K562 (cell line): ENCODE results near the gene KPTN. TPM values are rescaled to one million over a fixed set of nuclear protein-coding genes. Genes with fewer than 3 reads are reported as not detected.

ENCODE experiments used
- MEF2A ChIP-seq: IDR thresholded peaks from 2 replicates; pipeline ENCODE4 v1.6.1; 2011; ENCODE audit warnings: low read depth, mild to moderate bottlenecking, low read length, moderate library complexity; ENCODE audit not compliant: control insufficient read depth
- POU5F1 ChIP-seq: fragments of 150-350 bp; IDR thresholded peaks from 2 replicates; pipeline ENCODE4 v1.6.1; 2014; ENCODE audit warnings: borderline replicate concordance, low read length, low read depth, mild to moderate bottlenecking; ENCODE audit not compliant: partially characterized antibody
- SAFB2 ChIP-seq: fragments of 200-400 bp; formaldehyde crosslinking; IDR thresholded peaks from 2 replicates; pipeline ENCODE4 v1.6.1; 2018; ENCODE audit warnings: borderline replicate concordance, low read length, low read depth, moderate library complexity; ENCODE audit not compliant: severe bottlenecking
- TAF9B ChIP-seq: fragments of 450-650 bp; IDR thresholded peaks from 2 replicates; pipeline ENCODE4 v1.6.1; 2018; ENCODE audit warnings: mild to moderate bottlenecking; ENCODE audit not compliant: partially characterized antibody
- ZNF408 ChIP-seq: fragments of 250-450 bp; sonication (Bioruptor Pico); IDR thresholded peaks from 2 replicates; pipeline ENCODE4 v1.4.0; 2020; ENCODE audit warnings: low read depth, mild to moderate bottlenecking, moderate library complexity
- polyA plus RNA-seq, 8 experiments: library from polyadenylated mRNA; depleted of rRNA in 4 of 8; stranded (reverse) in 5 of 8; unstranded in 3 of 8; fragments of >200 nt; fragmentation: Nextera tagmentation in 2 of 8; fragmentation: Illumina TruSeq in 1 of 8; extraction: Ambion mirVana in 2 of 8; extraction: Trizol in 1 of 8; gene quantifications; 2 replicates each; pipeline versions ENCODE4 v1.2.1 to v1.2.3, GENCODE V29; 2011 to 2014; ENCODE audit warnings: inconsistent platforms in 1 of 8, missing spikeins in 1 of 8
- total RNA-seq, 7 experiments: library from RNA; depleted of rRNA in 6 of 7; stranded (reverse); fragments of >200 nt in 6 of 7; fragmentation: Illumina TruSeq in 2 of 7; extraction: Trizol in 2 of 7; gene quantifications; 2 replicates each; pipeline versions ENCODE4 v1.2.1 to v1.2.3, GENCODE V29; 2011 to 2021; ENCODE audit warnings: low replicate concordance in 1 of 7
- TF ChIP-seq, protein P1 (sequence below): fragments of 250-450 bp; sonication (Bioruptor Pico); IDR thresholded peaks from 2 replicates; pipeline ENCODE4 v1.4.0; 2020; ENCODE audit warnings: borderline replicate concordance
- TF ChIP-seq, protein P2 (sequence below): IDR thresholded peaks from 3 replicates; pipeline ENCODE4 v1.6.1; 2011; ENCODE audit warnings: borderline replicate concordance, mild to moderate bottlenecking, moderate library complexity; ENCODE audit not compliant: insufficient read length; ENCODE audit errors: extremely low read depth
- TF ChIP-seq, protein P3 (sequence below): sonication (generic); formaldehyde crosslinking; IDR thresholded peaks from 2 replicates; pipeline ENCODE4 v1.8.1; 2023; ENCODE audit warnings: mild to moderate bottlenecking, missing genetic modification reagents
- TF ChIP-seq, protein P4 (sequence below): fragments of 450-650 bp; formaldehyde crosslinking; conservative IDR thresholded peaks from 2 replicates; pipeline ENCODE4 v1.4.0; 2022; ENCODE audit warnings: mild to moderate bottlenecking, missing genetic modification characterization
- TF ChIP-seq, protein P5 (sequence below): sonication (generic); formaldehyde crosslinking; IDR thresholded peaks from 2 replicates; pipeline ENCODE4 v1.8.0; 2023; ENCODE audit warnings: missing genetic modification reagents, mild to moderate bottlenecking, borderline replicate concordance

Gene KPTN
- total and polyA plus RNA-seq, 9 of the 15 experiments (the other 6 are each of a cell fraction or from before 2014, with no cell fraction given) = 0.56 to 18.2 (median 8.5) TPM

DNA sequence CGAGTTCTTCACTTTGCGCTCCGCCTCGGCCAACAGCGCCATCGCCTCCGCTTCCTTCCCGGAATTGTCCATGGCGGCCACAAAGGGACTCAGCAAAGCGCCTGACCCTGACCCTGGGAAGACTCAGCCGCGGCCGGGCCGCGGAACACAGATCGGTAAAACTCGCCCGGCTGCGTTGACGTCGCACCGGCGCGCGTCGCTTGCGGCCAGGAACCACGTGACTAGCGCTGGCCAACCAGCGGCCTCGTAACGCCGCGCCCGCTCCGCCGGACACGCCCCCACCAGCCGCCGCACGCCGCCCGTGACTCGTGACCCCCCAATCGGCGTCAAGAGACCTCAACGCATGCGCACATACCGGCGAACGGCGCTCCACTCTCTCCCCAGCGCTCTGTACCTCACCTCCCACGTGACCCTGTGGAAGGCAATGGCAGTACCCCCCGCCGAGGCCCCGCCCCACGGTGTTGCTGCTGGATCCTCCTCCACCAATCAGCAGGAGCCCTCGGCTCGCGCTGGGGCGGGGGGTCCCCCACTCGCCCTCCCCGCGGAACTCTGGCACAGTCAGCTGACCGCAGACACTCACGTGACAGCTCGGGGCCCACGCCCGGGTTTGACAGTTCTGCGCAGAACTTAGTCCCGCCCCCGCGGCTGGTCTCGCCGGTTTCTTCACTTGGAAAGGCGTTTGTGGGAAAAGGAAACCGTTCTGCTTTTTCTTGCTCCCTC lies 31.0 kb upstream of the KPTN start, which contains the start of gene NAPA (continued):
- TF ChIP-seq ZNF408 (CRISPR knock-in tag) = no peak
- TF ChIP-seq, protein P1, sequence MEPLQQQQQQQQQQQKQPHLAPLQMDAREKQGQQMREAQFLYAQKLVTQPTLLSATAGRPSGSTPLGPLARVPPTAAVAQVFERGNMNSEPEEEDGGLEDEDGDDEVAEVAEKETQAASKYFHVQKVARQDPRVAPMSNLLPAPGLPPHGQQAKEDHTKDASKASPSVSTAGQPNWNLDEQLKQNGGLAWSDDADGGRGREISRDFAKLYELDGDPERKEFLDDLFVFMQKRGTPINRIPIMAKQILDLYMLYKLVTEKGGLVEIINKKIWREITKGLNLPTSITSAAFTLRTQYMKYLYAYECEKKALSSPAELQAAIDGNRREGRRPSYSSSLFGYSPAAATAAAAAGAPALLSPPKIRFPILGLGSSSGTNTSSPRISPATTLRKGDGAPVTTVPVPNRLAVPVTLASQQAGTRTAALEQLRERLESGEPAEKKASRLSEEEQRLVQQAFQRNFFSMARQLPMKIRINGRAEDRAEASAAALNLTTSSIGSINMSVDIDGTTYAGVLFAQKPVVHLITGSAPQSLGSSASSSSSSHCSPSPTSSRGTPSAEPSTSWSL (CRISPR knock-in tag) = no peak
- TF ChIP-seq TAF9B = peak; percentile 90
- TF ChIP-seq, protein P2, sequence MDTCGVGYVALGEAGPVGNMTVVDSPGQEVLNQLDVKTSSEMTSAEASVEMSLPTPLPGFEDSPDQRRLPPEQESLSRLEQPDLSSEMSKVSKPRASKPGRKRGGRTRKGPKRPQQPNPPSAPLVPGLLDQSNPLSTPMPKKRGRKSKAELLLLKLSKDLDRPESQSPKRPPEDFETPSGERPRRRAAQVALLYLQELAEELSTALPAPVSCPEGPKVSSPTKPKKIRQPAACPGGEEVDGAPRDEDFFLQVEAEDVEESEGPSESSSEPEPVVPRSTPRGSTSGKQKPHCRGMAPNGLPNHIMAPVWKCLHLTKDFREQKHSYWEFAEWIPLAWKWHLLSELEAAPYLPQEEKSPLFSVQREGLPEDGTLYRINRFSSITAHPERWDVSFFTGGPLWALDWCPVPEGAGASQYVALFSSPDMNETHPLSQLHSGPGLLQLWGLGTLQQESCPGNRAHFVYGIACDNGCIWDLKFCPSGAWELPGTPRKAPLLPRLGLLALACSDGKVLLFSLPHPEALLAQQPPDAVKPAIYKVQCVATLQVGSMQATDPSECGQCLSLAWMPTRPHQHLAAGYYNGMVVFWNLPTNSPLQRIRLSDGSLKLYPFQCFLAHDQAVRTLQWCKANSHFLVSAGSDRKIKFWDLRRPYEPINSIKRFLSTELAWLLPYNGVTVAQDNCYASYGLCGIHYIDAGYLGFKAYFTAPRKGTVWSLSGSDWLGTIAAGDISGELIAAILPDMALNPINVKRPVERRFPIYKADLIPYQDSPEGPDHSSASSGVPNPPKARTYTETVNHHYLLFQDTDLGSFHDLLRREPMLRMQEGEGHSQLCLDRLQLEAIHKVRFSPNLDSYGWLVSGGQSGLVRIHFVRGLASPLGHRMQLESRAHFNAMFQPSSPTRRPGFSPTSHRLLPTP = no peak
- no peak for TF ChIP-seq POU5F1
- TF ChIP-seq, protein P3, sequence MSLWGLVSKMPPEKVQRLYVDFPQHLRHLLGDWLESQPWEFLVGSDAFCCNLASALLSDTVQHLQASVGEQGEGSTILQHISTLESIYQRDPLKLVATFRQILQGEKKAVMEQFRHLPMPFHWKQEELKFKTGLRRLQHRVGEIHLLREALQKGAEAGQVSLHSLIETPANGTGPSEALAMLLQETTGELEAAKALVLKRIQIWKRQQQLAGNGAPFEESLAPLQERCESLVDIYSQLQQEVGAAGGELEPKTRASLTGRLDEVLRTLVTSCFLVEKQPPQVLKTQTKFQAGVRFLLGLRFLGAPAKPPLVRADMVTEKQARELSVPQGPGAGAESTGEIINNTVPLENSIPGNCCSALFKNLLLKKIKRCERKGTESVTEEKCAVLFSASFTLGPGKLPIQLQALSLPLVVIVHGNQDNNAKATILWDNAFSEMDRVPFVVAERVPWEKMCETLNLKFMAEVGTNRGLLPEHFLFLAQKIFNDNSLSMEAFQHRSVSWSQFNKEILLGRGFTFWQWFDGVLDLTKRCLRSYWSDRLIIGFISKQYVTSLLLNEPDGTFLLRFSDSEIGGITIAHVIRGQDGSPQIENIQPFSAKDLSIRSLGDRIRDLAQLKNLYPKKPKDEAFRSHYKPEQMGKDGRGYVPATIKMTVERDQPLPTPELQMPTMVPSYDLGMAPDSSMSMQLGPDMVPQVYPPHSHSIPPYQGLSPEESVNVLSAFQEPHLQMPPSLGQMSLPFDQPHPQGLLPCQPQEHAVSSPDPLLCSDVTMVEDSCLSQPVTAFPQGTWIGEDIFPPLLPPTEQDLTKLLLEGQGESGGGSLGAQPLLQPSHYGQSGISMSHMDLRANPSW (CRISPR knock-in tag) = peak; percentile 38; the same call in 1 of the 2 replicates
- TF ChIP-seq, protein P4, sequence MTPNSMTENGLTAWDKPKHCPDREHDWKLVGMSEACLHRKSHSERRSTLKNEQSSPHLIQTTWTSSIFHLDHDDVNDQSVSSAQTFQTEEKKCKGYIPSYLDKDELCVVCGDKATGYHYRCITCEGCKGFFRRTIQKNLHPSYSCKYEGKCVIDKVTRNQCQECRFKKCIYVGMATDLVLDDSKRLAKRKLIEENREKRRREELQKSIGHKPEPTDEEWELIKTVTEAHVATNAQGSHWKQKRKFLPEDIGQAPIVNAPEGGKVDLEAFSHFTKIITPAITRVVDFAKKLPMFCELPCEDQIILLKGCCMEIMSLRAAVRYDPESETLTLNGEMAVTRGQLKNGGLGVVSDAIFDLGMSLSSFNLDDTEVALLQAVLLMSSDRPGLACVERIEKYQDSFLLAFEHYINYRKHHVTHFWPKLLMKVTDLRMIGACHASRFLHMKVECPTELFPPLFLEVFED (CRISPR knock-in tag) = no peak
- TF ChIP-seq, protein P5, sequence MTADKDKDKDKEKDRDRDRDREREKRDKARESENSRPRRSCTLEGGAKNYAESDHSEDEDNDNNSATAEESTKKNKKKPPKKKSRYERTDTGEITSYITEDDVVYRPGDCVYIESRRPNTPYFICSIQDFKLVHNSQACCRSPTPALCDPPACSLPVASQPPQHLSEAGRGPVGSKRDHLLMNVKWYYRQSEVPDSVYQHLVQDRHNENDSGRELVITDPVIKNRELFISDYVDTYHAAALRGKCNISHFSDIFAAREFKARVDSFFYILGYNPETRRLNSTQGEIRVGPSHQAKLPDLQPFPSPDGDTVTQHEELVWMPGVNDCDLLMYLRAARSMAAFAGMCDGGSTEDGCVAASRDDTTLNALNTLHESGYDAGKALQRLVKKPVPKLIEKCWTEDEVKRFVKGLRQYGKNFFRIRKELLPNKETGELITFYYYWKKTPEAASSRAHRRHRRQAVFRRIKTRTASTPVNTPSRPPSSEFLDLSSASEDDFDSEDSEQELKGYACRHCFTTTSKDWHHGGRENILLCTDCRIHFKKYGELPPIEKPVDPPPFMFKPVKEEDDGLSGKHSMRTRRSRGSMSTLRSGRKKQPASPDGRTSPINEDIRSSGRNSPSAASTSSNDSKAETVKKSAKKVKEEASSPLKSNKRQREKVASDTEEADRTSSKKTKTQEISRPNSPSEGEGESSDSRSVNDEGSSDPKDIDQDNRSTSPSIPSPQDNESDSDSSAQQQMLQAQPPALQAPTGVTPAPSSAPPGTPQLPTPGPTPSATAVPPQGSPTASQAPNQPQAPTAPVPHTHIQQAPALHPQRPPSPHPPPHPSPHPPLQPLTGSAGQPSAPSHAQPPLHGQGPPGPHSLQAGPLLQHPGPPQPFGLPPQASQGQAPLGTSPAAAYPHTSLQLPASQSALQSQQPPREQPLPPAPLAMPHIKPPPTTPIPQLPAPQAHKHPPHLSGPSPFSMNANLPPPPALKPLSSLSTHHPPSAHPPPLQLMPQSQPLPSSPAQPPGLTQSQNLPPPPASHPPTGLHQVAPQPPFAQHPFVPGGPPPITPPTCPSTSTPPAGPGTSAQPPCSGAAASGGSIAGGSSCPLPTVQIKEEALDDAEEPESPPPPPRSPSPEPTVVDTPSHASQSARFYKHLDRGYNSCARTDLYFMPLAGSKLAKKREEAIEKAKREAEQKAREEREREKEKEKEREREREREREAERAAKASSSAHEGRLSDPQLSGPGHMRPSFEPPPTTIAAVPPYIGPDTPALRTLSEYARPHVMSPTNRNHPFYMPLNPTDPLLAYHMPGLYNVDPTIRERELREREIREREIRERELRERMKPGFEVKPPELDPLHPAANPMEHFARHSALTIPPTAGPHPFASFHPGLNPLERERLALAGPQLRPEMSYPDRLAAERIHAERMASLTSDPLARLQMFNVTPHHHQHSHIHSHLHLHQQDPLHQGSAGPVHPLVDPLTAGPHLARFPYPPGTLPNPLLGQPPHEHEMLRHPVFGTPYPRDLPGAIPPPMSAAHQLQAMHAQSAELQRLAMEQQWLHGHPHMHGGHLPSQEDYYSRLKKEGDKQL (CRISPR knock-in tag) = no peak
- TF ChIP-seq MEF2A = peak; percentile 61; the same call in 1 of the 2 replicates
- TF ChIP-seq SAFB2 = no peak
